Measurements from ENCODE around the gene BAG2. TPM values are rescaled to one million over a fixed set of nuclear protein-coding genes. Genes with fewer than 3 reads are reported as not detected.

BAG2 gene
- total RNA-seq (10 to 100 TPM; 10.2 to 10.4 TPM), polyA plus RNA-seq (2.3 TPM)

- CTCF ChIA-PET = interaction anchor here (1.2 to 1.7 kb wide), 2 partner anchors 10 to 12 kb away, joined by 3 to 4 read pairs; no protein-coding TSS in a partner anchor
- Mint-ChIP-seq H3K9me3 (no peaks in the 10 kb centered on the region), H3K36me3 (peaks cover 0 to 10% (median 2%) of the 10 kb centered on the region in 3 donors), H3K27me3 (no peaks in the 10 kb centered on the region), H3K27ac (peak within 1 kb of the TSS; percentile 83 to 98 (median 94)), H3K4me3 (peak within 1 kb of the TSS; percentile 87 to 93 (median 89)), H3K4me1 (peaks cover 28 to 49% (median 47%) of the 10 kb centered on the region in 3 donors)
- H3K4me1 ChIP-seq (ENCODE audit: insufficient read depth, low read length) = peaks cover 15% of the 10 kb centered on the region
- H3K36me3 ChIP-seq (ENCODE audit: insufficient read depth, low read length) = no peaks in the 10 kb centered on the region
- POLR2A ChIA-PET = interaction anchor here (0.7 to 1.5 kb wide), 5 partner anchors 9 to 126 kb away, joined by 3 to 7 read pairs (median 3); partner anchors contain the start of genes KIAA1586 and RAB23
- no peaks in the 10 kb centered on the region for H3K9me3 ChIP-seq (ENCODE audit: low read length)
- DNase-seq = peak; percentile 75 to 91 (median 86)
- H3K27ac ChIP-seq (ENCODE audit: low read depth, low read length) = peak within 1 kb of the TSS; percentile 88
- H3K4me3 ChIP-seq (ENCODE audit: low read length) = peak within 1 kb of the TSS; percentile 89
- H3K27me3 ChIP-seq (ENCODE audit: insufficient read depth, low read length, poor library complexity, severe bottlenecking) = no peaks in the 10 kb centered on the region
These were observed at the start of gene BAG2 for GRCh38 chr6:57172136-57173055. Gene BAG2 (plus strand): TSS chr6:57172326. CDS start chr6:57172698, 372 bp downstream.

DNA sequence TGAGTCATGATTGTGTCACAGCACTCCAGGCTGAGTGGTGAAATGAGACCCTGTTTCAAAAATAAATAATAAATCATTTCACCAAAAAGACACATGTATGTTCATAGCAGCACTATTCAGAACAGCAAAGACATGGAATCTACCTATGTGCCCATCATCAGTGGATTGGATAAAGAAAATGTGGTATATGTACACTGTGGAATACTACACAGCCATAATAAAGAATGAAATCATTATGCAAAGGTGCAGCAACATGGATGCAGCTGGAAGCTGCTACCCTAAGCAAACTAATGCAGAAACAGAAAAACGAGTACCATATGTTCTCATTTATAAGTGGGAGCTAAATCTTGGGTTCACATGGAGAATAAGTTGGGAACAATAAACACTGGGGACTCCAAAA, 49.0 kb upstream of the BAG2 start:
- no peak overlapping the region for H3K27ac ChIP-seq (ENCODE audit: low read depth, low read length)
- Mint-ChIP-seq H3K4me1 (peaks cover 26 to 48% (median 47%) of the 10 kb centered on the region in 3 donors), H3K9me3 (no peaks in the 10 kb centered on the region), H3K4me3 (no peak overlapping the region), H3K36me3 (peaks cover 20 to 58% (median 30%) of the 10 kb centered on the region in 3 donors), H3K27ac (no peak overlapping the region), H3K27me3 (no peaks in the 10 kb centered on the region)
- POLR2A ChIA-PET = no interaction called here
- no peaks in the 10 kb centered on the region for H3K4me1 ChIP-seq (ENCODE audit: insufficient read depth, low read length)
- H3K27me3 ChIP-seq (ENCODE audit: insufficient read depth, low read length, poor library complexity, severe bottlenecking) = no peaks in the 10 kb centered on the region
- no peak overlapping the region for H3K4me3 ChIP-seq (ENCODE audit: low read length)
- no peak for DNase-seq
- CTCF ChIA-PET = no interaction called here
- no peaks in the 10 kb centered on the region for H3K9me3 ChIP-seq (ENCODE audit: low read length)
- H3K36me3 ChIP-seq (ENCODE audit: insufficient read depth, low read length) = no peaks in the 10 kb centered on the region

DNA sequence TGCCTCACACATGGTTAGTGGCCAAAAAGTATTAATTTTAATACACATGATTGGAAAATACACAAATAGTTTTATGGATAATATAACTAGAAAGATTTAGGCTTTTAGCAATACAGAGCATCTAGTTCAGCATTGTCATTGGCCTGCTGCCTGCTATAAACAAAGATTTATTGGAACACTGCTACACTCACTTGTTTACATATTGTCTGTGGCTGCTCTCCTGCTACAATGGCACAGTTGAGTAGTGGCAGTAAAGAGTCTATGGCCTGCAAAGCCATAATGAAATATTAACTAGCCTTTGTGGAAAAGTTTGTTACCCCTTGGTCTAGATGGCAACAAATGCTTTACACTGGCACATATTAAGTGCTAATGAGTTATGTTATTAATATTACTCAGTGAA, 44.4 kb upstream of the BAG2 start:
- ChIA-PET POLR2A (no interaction called here), CTCF (no interaction called here)

GRCh38 chr6:57130661-57131177, 41.4 kb upstream of the BAG2 start:
- Histone ChIP-seq H3K4me1 (ENCODE audit: insufficient read depth, low read length) (no peaks in the 10 kb centered on the region), H3K27me3 (ENCODE audit: insufficient read depth, low read length, poor library complexity, severe bottlenecking) (no peaks in the 10 kb centered on the region), H3K36me3 (ENCODE audit: insufficient read depth, low read length) (peaks cover 14% of the 10 kb centered on the region), H3K9me3 (ENCODE audit: low read length) (no peaks in the 10 kb centered on the region), H3K4me3 (ENCODE audit: low read length) (no peak overlapping the region), H3K27ac (ENCODE audit: low read depth, low read length) (no peak overlapping the region)
- Mint-ChIP-seq H3K9me3 (no peaks in the 10 kb centered on the region), H3K4me1 (peaks cover 2 to 3% (median 2%) of the 10 kb centered on the region in 3 donors), H3K27ac (no peak overlapping the region), H3K4me3 (no peak overlapping the region), H3K36me3 (peaks cover 5 to 70% (median 21%) of the 10 kb centered on the region in 3 donors), H3K27me3 (no peaks in the 10 kb centered on the region)
- ChIA-PET POLR2A (no interaction called here), CTCF (interaction anchor here (0.8 to 1.5 kb wide), 3 partner anchors 185 to 229 kb away, joined by 3 read pairs; no protein-coding TSS in a partner anchor)
- DNase-seq = no peak

More for the DNA sequence above, 44.4 kb upstream of the BAG2 start:
- H3K9me3 ChIP-seq (ENCODE audit: low read length) = no peaks in the 10 kb centered on the region
- H3K9me3 Mint-ChIP-seq = no peaks in the 10 kb centered on the region
- no peak overlapping the region for H3K27ac ChIP-seq (ENCODE audit: low read depth, low read length)
- no peaks in the 10 kb centered on the region for H3K27me3 ChIP-seq (ENCODE audit: insufficient read depth, low read length, poor library complexity, severe bottlenecking)
- no peak overlapping the region for H3K4me3 ChIP-seq (ENCODE audit: low read length)
- no peak overlapping the region for H3K27ac Mint-ChIP-seq
- H3K36me3 Mint-ChIP-seq = peaks cover 7 to 66% (median 14%) of the 10 kb centered on the region in 3 donors
- DNase-seq = no peak
- H3K4me1 ChIP-seq (ENCODE audit: insufficient read depth, low read length) = no peaks in the 10 kb centered on the region
- peaks cover 5 to 20% (median 17%) of the 10 kb centered on the region in 3 donors for H3K4me1 Mint-ChIP-seq
- H3K4me3 Mint-ChIP-seq = no peak overlapping the region
- H3K36me3 ChIP-seq (ENCODE audit: insufficient read depth, low read length) = peaks cover 8% of the 10 kb centered on the region
- H3K27me3 Mint-ChIP-seq = no peaks in the 10 kb centered on the region

DNA sequence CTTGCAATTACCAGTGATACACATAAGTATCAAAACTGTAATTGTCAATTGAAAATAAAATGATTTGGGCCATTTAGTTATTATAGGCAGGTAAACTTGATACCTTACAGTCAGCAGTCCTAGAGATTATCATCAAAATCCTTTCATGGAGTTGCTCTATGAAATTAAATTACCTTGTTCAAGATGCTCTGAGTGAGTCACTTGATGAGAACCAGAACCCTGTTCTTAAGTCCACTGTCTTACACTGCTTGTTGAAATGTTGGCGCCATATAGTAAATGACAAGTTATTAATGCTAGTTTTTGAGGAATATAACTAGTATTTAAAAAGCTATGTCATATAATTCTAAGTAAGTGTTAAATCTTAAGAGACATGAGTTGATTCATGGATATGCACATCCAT, 37.2 kb upstream of the BAG2 start:
- peaks cover 5 to 67% (median 28%) of the 10 kb centered on the region in 3 donors for H3K36me3 Mint-ChIP-seq
- Histone ChIP-seq H3K27me3 (ENCODE audit: insufficient read depth, low read length, poor library complexity, severe bottlenecking) (no peaks in the 10 kb centered on the region), H3K4me1 (ENCODE audit: insufficient read depth, low read length) (no peaks in the 10 kb centered on the region), H3K9me3 (ENCODE audit: low read length) (no peaks in the 10 kb centered on the region), H3K27ac (ENCODE audit: low read depth, low read length) (no peak overlapping the region), H3K36me3 (ENCODE audit: insufficient read depth, low read length) (peaks cover 9% of the 10 kb centered on the region), H3K4me3 (ENCODE audit: low read length) (no peak overlapping the region)
- H3K27me3 Mint-ChIP-seq = no peaks in the 10 kb centered on the region
- ChIA-PET POLR2A (no interaction called here), CTCF (no interaction called here)
- H3K4me1 Mint-ChIP-seq = peaks cover 0 to 14% (median 3%) of the 10 kb centered on the region in 3 donors
- H3K4me3 Mint-ChIP-seq = no peak overlapping the region
- no peaks in the 10 kb centered on the region for H3K9me3 Mint-ChIP-seq
- no peak overlapping the region for H3K27ac Mint-ChIP-seq
- DNase-seq = no peak

GRCh38 chr6:57135885-57136284, 36.2 kb upstream of the BAG2 start:
- Mint-ChIP-seq H3K36me3 (peaks cover 9 to 64% (median 27%) of the 10 kb centered on the region in 3 donors), H3K9me3 (no peaks in the 10 kb centered on the region), H3K4me1 (peaks cover 0 to 14% (median 3%) of the 10 kb centered on the region in 3 donors), H3K27me3 (no peaks in the 10 kb centered on the region), H3K27ac (peak overlapping the region in 1 of 8 donors; percentile 58), H3K4me3 (no peak overlapping the region)
- Histone ChIP-seq H3K4me1 (ENCODE audit: insufficient read depth, low read length) (no peaks in the 10 kb centered on the region), H3K27ac (ENCODE audit: low read depth, low read length) (no peak overlapping the region), H3K4me3 (ENCODE audit: low read length) (no peak overlapping the region), H3K36me3 (ENCODE audit: insufficient read depth, low read length) (peaks cover 6% of the 10 kb centered on the region), H3K27me3 (ENCODE audit: insufficient read depth, low read length, poor library complexity, severe bottlenecking) (no peaks in the 10 kb centered on the region), H3K9me3 (ENCODE audit: low read length) (no peaks in the 10 kb centered on the region)
- ChIA-PET POLR2A (no interaction called here), CTCF (no interaction called here)
- DNase-seq = no peak

DNA sequence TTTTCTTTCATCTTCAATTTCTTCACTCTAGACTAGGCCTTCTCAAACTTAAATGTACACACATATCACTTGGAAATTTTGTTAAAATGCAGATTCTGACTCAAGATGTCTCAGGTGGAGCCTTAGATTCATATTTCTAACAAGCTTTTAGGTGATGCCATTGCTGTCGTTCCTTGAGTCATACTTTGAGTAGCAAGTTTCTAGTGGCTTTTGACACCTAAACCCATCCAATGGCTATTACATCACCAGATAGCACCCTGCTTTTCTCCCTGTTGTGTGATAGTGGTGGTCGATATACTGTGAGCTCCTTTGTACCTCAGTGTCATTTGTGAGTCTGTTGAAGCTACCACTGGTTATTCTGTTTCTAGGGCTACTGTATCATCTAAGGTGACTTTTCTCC, 34.8 kb upstream of the BAG2 start:
- CTCF ChIA-PET = no interaction called here
- DNase-seq = no peak
- peaks cover 6% of the 10 kb centered on the region for H3K36me3 ChIP-seq (ENCODE audit: insufficient read depth, low read length)
- Mint-ChIP-seq H3K27me3 (no peaks in the 10 kb centered on the region), H3K4me3 (no peak overlapping the region), H3K9me3 (no peaks in the 10 kb centered on the region), H3K36me3 (peaks cover 20 to 68% (median 34%) of the 10 kb centered on the region in 3 donors), H3K4me1 (peaks cover 0 to 14% (median 3%) of the 10 kb centered on the region in 3 donors), H3K27ac (no peak overlapping the region)
- POLR2A ChIA-PET = no interaction called here
- no peaks in the 10 kb centered on the region for H3K27me3 ChIP-seq (ENCODE audit: insufficient read depth, low read length, poor library complexity, severe bottlenecking)
- H3K27ac ChIP-seq (ENCODE audit: low read depth, low read length) = no peak overlapping the region
- H3K9me3 ChIP-seq (ENCODE audit: low read length) = no peaks in the 10 kb centered on the region
- H3K4me3 ChIP-seq (ENCODE audit: low read length) = no peak overlapping the region
- H3K4me1 ChIP-seq (ENCODE audit: insufficient read depth, low read length) = no peaks in the 10 kb centered on the region

GRCh38 chr6:57138026-57138425, 34.1 kb upstream of the BAG2 start:
- Histone ChIP-seq H3K27ac (ENCODE audit: low read depth, low read length) (no peak overlapping the region), H3K27me3 (ENCODE audit: insufficient read depth, low read length, poor library complexity, severe bottlenecking) (no peaks in the 10 kb centered on the region), H3K36me3 (ENCODE audit: insufficient read depth, low read length) (peaks cover 12% of the 10 kb centered on the region), H3K9me3 (ENCODE audit: low read length) (no peaks in the 10 kb centered on the region), H3K4me1 (ENCODE audit: insufficient read depth, low read length) (no peaks in the 10 kb centered on the region), H3K4me3 (ENCODE audit: low read length) (no peak overlapping the region)
- H3K4me3 Mint-ChIP-seq = no peak overlapping the region
- no peaks in the 10 kb centered on the region for H3K27me3 Mint-ChIP-seq
- no peaks in the 10 kb centered on the region for H3K9me3 Mint-ChIP-seq
- no peak overlapping the region for H3K27ac Mint-ChIP-seq
- ChIA-PET POLR2A (no interaction called here), CTCF (no interaction called here)
- peaks cover 0 to 14% (median 3%) of the 10 kb centered on the region in 3 donors for H3K4me1 Mint-ChIP-seq
- no peak for DNase-seq
- peaks cover 27 to 68% (median 35%) of the 10 kb centered on the region in 3 donors for H3K36me3 Mint-ChIP-seq

All from CD8-positive, alpha-beta memory T cell (primary cell).